HepG2 (cell line): ENCODE results near the gene MESD. TPM values are rescaled to one million over a fixed set of nuclear protein-coding genes. Genes with fewer than 3 reads are reported as not detected.
A peak's percentile ranks its signal among the peaks of the same experiment; 100 is the strongest.

Experiments
- ATAC-seq: fragments of 200-7000 bp; cut with Tn5 transposase; 3 replicates; pipeline ENCODE4 v1.9.1; 2020; ENCODE audit warnings: mild to moderate bottlenecking, moderate library complexity
- BruUV-seq: library from RNA; stranded (reverse); fragments of 400-500 nt; replicated peaks from 2 replicates; lab custom pipeline; 2021; lab: Mats Ljungman, UMichigan
- CTCF ChIA-PET: fragments of 300-600 bp; formaldehyde crosslinking; extraction: SDS; loops from one replicate; lab custom pipeline; 2021; ENCODE audit warnings: low total read pairs, inconsistent platforms, low intra/inter-chr PET ratio; lab: Yijun Ruan, JAX
- POLR2A ChIA-PET: fragments of 350-600 bp; sonication (Branson Sonifier 250); formaldehyde crosslinking; loops from one replicate; lab custom pipeline; 2020; ENCODE audit warnings: antibody characterized with exemption, inconsistent platforms; lab: Yijun Ruan, JAX
- DNase-seq: peaks from one replicate; pipeline ENCODE4 v3.0.0-alpha.2; 2015; ENCODE audit warnings: low spot score
- FAIRE-seq: peaks from 3 replicates; lab custom pipeline; 2011; peaks lifted over from hg19 to GRCh38; lab: Jason Lieb, UNC
- H2AFZ ChIP-seq: one replicate; pipeline ENCODE4 v1.6.1; 2011; ENCODE audit warnings: low read length, inconsistent platforms
- H3K27ac ChIP-seq: fragments of 300-600 bp; 3 replicates; pipeline ENCODE4 v1.8.0; 2011; ENCODE audit warnings: mixed run types, mild to moderate bottlenecking, mixed read lengths, low read length, inconsistent platforms; ENCODE audit not compliant: insufficient read depth; ENCODE audit errors: extremely low read length
- H3K27me3 ChIP-seq, 2 experiments: fragments of 200-600 bp in 1 of 2; 2 replicates in 1 of 2; 3 replicates in 1 of 2; pipeline versions ENCODE4 v1.6.0 to v1.8.0; 2011; ENCODE audit warnings: low read length in 2 of 2, mild to moderate bottlenecking in 2 of 2, moderate library complexity in 2 of 2, inconsistent platforms in 1 of 2; ENCODE audit not compliant: insufficient read depth in 2 of 2, control insufficient read depth in 1 of 2
- H3K36me3 ChIP-seq, 2 experiments: fragments of 200-600 bp in 1 of 2; replicated peaks in 1 of 2; 2 replicates in 1 of 2; 3 replicates in 1 of 2; pipeline versions ENCODE4 v1.5.1 to v1.8.0; 2011; ENCODE audit warnings: low read length in 2 of 2, inconsistent platforms in 1 of 2; ENCODE audit not compliant: insufficient read depth in 2 of 2, control insufficient read depth in 1 of 2
- H3K4me1 ChIP-seq: 2 replicates; pipeline ENCODE4 v1.5.1; 2012; ENCODE audit warnings: low read length, inconsistent platforms; ENCODE audit not compliant: insufficient read depth
- H3K4me2 ChIP-seq: 2 replicates; pipeline ENCODE4 v1.6.0; 2011; ENCODE audit warnings: low read depth, low read length, inconsistent platforms
- H3K4me3 ChIP-seq, 3 experiments: fragments of 200-600 bp in 1 of 3; sonication (generic), shearing (Covaris generic) in 1 of 3; replicated peaks in 1 of 3; 2 replicates each; pipeline ENCODE4 v1.5.1; 2011 to 2016; ENCODE audit warnings: low read length in 3 of 3, inconsistent platforms in 2 of 3, low read depth in 2 of 3, mild to moderate bottlenecking in 2 of 3, control low read depth in 1 of 3, mixed read lengths in 1 of 3; ENCODE audit not compliant: insufficient read depth in 1 of 3
- H3K79me2 ChIP-seq: one replicate; pipeline ENCODE4 v1.6.1; 2011; ENCODE audit warnings: low read length, inconsistent platforms; ENCODE audit not compliant: insufficient read depth
- H3K9ac ChIP-seq: 2 replicates; pipeline ENCODE4 v1.6.0; 2011; ENCODE audit warnings: mild to moderate bottlenecking, low read depth, low read length, inconsistent platforms; ENCODE audit not compliant: insufficient read depth
- H3K9me3 ChIP-seq: 2 replicates; pipeline ENCODE4 v1.5.1; 2012; ENCODE audit warnings: mild to moderate bottlenecking, low read length
- H4K20me1 ChIP-seq: 2 replicates; pipeline ENCODE4 v1.6.0; 2011; ENCODE audit warnings: inconsistent platforms, mild to moderate bottlenecking, low read length, moderate library complexity; ENCODE audit not compliant: insufficient read depth
- HNRNPL ChIP-seq: fragments of 200-400 bp; formaldehyde crosslinking; IDR thresholded peaks from 2 replicates; pipeline ENCODE4 v1.6.1; 2017; ENCODE audit warnings: mild to moderate bottlenecking, low read depth, low read length
- JUNB ChIP-seq: sonication (generic); formaldehyde crosslinking; IDR thresholded peaks from 2 replicates; pipeline ENCODE4 v1.8.0; 2022; ENCODE audit warnings: missing genetic modification reagents, mild to moderate bottlenecking, borderline replicate concordance
- KDM2A ChIP-seq: sonication (generic); formaldehyde crosslinking; IDR thresholded peaks from 2 replicates; pipeline ENCODE4 v1.4.0; 2020; ENCODE audit warnings: low read depth, missing genetic modification reagents, borderline replicate concordance
- MYNN ChIP-seq: sonication (generic); formaldehyde crosslinking; IDR thresholded peaks from 2 replicates; pipeline ENCODE4 v1.4.0; 2020; ENCODE audit warnings: mild to moderate bottlenecking, low read depth, missing genetic modification reagents
- NR2F6 ChIP-seq, 2 experiments: IDR thresholded peaks; 2 replicates each; pipeline ENCODE4 v1.6.1; 2016; ENCODE audit warnings: antibody characterized with exemption in 1 of 2, mild to moderate bottlenecking in 1 of 2
- PPARG ChIP-seq: conservative IDR thresholded peaks from 2 replicates; pipeline ENCODE4 v1.6.1; 2016; ENCODE audit warnings: missing biosample characterization, missing genetic modification reagents
- SALL1 ChIP-seq: sonication (generic); formaldehyde crosslinking; IDR thresholded peaks from 2 replicates; pipeline ENCODE4 v1.8.0; 2022; ENCODE audit warnings: mild to moderate bottlenecking, missing genetic modification reagents
- SRSF4 ChIP-seq: fragments of 200-400 bp; formaldehyde crosslinking; IDR thresholded peaks from one replicate; pipeline ENCODE4 v1.6.1; 2018; ENCODE audit warnings: mild to moderate bottlenecking, low read depth, low read length, moderate library complexity; ENCODE audit not compliant: poor library complexity, severe bottlenecking
- TMF1 ChIP-seq: sonication (generic); formaldehyde crosslinking; IDR thresholded peaks from 2 replicates; pipeline ENCODE4 v1.8.1; 2022; ENCODE audit warnings: low read depth, missing genetic modification reagents
- ZMYM2 ChIP-seq: sonication (generic); formaldehyde crosslinking; IDR thresholded peaks from 2 replicates; pipeline ENCODE4 v1.8.0; 2022; ENCODE audit warnings: mild to moderate bottlenecking, missing genetic modification reagents
- ZNF235 ChIP-seq: sonication (generic); formaldehyde crosslinking; IDR thresholded peaks from 2 replicates; pipeline ENCODE4 v1.8.1; 2023; ENCODE audit warnings: mild to moderate bottlenecking, missing genetic modification reagents, borderline replicate concordance
- WGBS: methylation state at CpG from one replicate; pipeline ENCODE4 v1.1.6; 2017; ENCODE audit warnings: low lambda C conversion rate; 5-methylcytosine and 5-hydroxymethylcytosine counted together
- in situ Hi-C: cut with HindIII; loops from 2 replicates; pipeline ENCODE4 v1.10.0; 2017; ENCODE audit warnings: low pct_unique_long_range_greater_than_20kb; ENCODE audit not compliant: extremely low pct_ligation_motif_present
- intact Hi-C: fragments of 100-400 bp; cut with micrococcal nuclease; formaldehyde crosslinking; loops from one replicate; pipeline ENCODE4 v1.10.0; 2022; ENCODE audit not compliant: unreplicated experiment
- polyA plus RNA-seq, 8 experiments: library from polyadenylated mRNA; depleted of rRNA in 3 of 8; stranded (reverse) in 7 of 8; unstranded in 1 of 8; fragments of >200 nt; fragmentation: Illumina TruSeq in 4 of 8; extraction: Trizol in 4 of 8; gene quantifications; 2 replicates each; pipeline versions ENCODE4 v1.2.1 to v1.2.3, GENCODE V29; 2011 to 2016; ENCODE audit warnings: low read depth in 4 of 8, missing spikeins in 1 of 8, mixed read lengths in 1 of 8; ENCODE audit not compliant: insufficient read depth in 1 of 8
- total RNA-seq, 5 experiments: library from RNA; depleted of rRNA; stranded (reverse); fragments of >200 nt; fragmentation: Illumina TruSeq; extraction: Trizol; gene quantifications; 2 replicates each; pipeline ENCODE4 v1.2.3, GENCODE V29; 2016; ENCODE audit warnings: low read depth in 1 of 5
- TF ChIP-seq, protein P1 (sequence below): sonication (generic); formaldehyde crosslinking; IDR thresholded peaks from 2 replicates; pipeline ENCODE4 v1.8.0; 2023; ENCODE audit warnings: mild to moderate bottlenecking, missing genetic modification reagents
- TF ChIP-seq, protein P2 (sequence below): sonication (generic); formaldehyde crosslinking; IDR thresholded peaks from 2 replicates; pipeline ENCODE4 v1.8.1; 2023; ENCODE audit warnings: mild to moderate bottlenecking, inconsistent platforms, moderate library complexity, missing genetic modification reagents, borderline replicate concordance
- TF ChIP-seq, protein P3 (sequence below): sonication (generic); formaldehyde crosslinking; IDR thresholded peaks from 2 replicates; pipeline ENCODE4 v1.4.0; 2020; ENCODE audit warnings: missing genetic modification reagents, borderline replicate concordance
- TF ChIP-seq, protein P4 (sequence below): IDR thresholded peaks from 2 replicates; pipeline ENCODE4 v1.4.0; 2020; ENCODE audit warnings: mild to moderate bottlenecking, missing genetic modification reagents

Gene MESD
- total and polyA plus RNA-seq, 2 of the 13 experiments (the other 11 are each of a cell fraction or from before 2014, with no cell fraction given), result 18.0 to 46.2 TPM

DNA sequence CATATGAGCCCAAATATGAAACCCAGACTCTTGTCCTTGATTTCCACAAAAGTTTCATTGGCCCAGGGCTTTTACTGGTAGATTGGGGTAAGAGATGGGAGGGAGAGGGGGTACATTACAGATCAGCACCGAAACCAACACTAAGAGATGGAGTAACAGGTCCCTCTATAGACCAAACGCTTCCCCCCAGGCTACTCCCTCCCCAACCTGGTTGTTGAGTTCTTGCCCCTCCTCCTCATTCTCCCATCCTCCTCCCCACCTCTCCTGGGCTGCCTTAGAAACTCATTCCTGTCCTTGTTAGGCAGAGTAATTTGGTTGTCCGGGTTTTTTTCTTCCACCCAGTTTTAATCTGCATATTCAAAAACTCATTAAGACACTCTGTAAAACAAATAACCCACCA is 74.1 kb downstream of the MESD start (continued):
- TF ChIP-seq ZNF235 (no peak), HNRNPL (no peak), ZMYM2 (CRISPR knock-in tag) (no peak), KDM2A (CRISPR knock-in tag) (no peak)

DNA sequence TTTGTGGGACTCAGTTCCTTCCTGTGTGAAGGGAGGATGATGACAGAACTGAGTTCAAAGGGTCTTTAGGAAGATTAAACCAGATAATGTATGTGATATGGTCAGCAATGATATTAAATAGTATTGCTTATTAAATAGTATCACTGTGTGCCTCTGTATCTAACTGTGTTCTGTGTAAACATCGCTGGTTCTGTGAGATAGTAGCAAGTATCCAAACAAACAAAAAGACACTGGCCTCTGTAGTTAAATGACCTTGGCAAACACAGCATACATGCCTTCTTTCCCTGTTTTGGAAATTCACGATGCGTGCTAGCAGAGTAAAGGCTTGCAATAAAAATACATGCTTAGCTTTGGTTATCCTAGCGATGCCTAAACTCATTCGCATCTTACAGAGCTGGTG is 76.1 kb downstream of the MESD start:
- FAIRE-seq (no peak), DNase-seq (peak; percentile 68), ATAC-seq (peak; percentile 77)
- Histone ChIP-seq H3K36me3 (peaks cover 12 to 26% of the 10 kb centered on the region in 2 experiments; a peak in 4 of 5 replicates), H3K27ac (peak overlapping the region; percentile 14), H3K27me3 (no peaks in the 10 kb centered on the region), H3K4me1 (peaks cover 24% of the 10 kb centered on the region), H2AFZ (no peak overlapping the region), H3K9ac (no peak overlapping the region), H3K9me3 (no peaks in the 10 kb centered on the region), H3K4me2 (peak overlapping the region; percentile 15; the same call in 1 of the 2 replicates), H3K79me2 (no peaks in the 10 kb centered on the region), H4K20me1 (no peaks in the 10 kb centered on the region; the same call in 1 of the 2 replicates), H3K4me3 (no peak overlapping the region)
- WGBS, result 65% methylated on average over 5 of the region's 5 CpGs
- POLR2A ChIA-PET, result no interaction called here
- BruUV-seq, result no TSS peak
- in situ Hi-C loops (no loop called here), intact Hi-C loops (no loop called here)
- CTCF ChIA-PET, result no interaction called here
- TF ChIP-seq TMF1 (CRISPR knock-in tag) (no peak), MYNN (CRISPR knock-in tag) (no peak), SRSF4 (no peak), JUNB (no peak), NR2F6 (IDR thresholded peaks at IDR 0.05) (no peak), NR2F6 (CRISPR knock-in tag; IDR thresholded peaks at IDR 0.05) (0 out of 2 replicates have a peak, but pooled peaks have one; percentile 26), PPARG (CRISPR knock-in tag) (0 out of 2 replicates have a peak, but pooled peaks have one; percentile 13), SALL1 (CRISPR knock-in tag) (no peak)
- TF ChIP-seq, protein P1, sequence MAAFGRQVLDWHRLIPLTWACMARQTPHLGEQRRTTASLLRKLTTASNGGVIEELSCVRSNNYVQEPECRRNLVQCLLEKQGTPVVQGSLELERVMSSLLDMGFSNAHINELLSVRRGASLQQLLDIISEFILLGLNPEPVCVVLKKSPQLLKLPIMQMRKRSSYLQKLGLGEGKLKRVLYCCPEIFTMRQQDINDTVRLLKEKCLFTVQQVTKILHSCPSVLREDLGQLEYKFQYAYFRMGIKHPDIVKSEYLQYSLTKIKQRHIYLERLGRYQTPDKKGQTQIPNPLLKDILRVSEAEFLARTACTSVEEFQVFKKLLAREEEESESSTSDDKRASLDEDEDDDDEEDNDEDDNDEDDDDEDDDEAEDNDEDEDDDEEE (CRISPR knock-in tag), result no peak
- TF ChIP-seq, protein P2, sequence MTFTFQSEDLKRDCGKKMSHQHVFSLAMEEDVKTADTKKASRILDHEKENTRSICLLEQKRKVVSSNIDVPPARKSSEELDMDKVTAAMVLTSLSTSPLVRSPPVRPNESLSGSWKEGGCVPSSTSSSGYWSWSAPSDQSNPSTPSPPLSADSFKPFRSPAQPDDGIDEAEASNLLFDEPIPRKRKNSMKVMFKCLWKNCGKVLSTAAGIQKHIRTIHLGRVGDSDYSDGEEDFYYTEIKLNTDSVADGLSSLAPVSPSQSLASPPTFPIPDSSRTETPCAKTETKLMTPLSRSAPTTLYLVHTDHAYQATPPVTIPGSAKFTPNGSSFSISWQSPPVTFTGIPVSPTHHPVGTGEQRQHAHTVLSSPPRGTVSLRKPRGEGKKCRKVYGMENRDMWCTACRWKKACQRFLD (CRISPR knock-in tag), result no peak
- TF ChIP-seq, protein P3, sequence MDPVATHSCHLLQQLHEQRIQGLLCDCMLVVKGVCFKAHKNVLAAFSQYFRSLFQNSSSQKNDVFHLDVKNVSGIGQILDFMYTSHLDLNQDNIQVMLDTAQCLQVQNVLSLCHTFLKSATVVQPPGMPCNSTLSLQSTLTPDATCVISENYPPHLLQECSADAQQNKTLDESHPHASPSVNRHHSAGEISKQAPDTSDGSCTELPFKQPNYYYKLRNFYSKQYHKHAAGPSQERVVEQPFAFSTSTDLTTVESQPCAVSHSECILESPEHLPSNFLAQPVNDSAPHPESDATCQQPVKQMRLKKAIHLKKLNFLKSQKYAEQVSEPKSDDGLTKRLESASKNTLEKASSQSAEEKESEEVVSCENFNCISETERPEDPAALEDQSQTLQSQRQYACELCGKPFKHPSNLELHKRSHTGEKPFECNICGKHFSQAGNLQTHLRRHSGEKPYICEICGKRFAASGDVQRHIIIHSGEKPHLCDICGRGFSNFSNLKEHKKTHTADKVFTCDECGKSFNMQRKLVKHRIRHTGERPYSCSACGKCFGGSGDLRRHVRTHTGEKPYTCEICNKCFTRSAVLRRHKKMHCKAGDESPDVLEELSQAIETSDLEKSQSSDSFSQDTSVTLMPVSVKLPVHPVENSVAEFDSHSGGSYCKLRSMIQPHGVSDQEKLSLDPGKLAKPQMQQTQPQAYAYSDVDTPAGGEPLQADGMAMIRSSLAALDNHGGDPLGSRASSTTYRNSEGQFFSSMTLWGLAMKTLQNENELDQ (CRISPR knock-in tag), result no peak
- TF ChIP-seq, protein P4, sequence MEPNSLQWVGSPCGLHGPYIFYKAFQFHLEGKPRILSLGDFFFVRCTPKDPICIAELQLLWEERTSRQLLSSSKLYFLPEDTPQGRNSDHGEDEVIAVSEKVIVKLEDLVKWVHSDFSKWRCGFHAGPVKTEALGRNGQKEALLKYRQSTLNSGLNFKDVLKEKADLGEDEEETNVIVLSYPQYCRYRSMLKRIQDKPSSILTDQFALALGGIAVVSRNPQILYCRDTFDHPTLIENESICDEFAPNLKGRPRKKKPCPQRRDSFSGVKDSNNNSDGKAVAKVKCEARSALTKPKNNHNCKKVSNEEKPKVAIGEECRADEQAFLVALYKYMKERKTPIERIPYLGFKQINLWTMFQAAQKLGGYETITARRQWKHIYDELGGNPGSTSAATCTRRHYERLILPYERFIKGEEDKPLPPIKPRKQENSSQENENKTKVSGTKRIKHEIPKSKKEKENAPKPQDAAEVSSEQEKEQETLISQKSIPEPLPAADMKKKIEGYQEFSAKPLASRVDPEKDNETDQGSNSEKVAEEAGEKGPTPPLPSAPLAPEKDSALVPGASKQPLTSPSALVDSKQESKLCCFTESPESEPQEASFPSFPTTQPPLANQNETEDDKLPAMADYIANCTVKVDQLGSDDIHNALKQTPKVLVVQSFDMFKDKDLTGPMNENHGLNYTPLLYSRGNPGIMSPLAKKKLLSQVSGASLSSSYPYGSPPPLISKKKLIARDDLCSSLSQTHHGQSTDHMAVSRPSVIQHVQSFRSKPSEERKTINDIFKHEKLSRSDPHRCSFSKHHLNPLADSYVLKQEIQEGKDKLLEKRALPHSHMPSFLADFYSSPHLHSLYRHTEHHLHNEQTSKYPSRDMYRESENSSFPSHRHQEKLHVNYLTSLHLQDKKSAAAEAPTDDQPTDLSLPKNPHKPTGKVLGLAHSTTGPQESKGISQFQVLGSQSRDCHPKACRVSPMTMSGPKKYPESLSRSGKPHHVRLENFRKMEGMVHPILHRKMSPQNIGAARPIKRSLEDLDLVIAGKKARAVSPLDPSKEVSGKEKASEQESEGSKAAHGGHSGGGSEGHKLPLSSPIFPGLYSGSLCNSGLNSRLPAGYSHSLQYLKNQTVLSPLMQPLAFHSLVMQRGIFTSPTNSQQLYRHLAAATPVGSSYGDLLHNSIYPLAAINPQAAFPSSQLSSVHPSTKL (CRISPR knock-in tag), result peak; percentile 66
